ENCODE data around the gene CEMIP. TPM values are rescaled to one million over a fixed set of nuclear protein-coding genes. Genes with fewer than 3 reads are reported as not detected.

CEMIP gene
- polyA plus RNA-seq, 2 of the 4 experiments (the other 2 are of a cell fraction), result 0.54 to 0.84 TPM

DNA sequence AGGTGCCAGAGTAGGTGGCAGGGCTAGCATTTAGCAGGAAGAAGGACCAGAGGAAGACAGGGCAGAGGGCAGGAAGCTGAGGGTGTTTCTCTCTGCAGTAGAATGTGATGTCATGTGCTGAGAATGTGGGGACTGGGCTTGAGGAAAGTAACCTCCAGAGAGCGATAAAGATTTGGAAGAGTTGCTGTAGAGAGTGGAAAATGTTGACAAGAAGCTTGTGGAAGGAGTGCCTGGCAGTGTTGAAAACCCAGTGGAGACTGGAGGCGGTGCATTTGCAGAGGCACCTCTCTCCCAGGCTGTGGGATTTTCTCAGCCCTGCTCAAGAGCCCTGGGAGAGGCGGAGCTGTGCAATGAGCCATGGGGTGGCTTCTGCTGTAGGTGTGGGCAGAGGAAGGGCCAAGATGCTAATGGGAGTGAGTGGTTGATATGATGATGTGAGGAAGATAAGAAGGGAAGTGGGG is 155.6 kb downstream of the CEMIP start:
- ChIA-PET CTCF (interaction anchor here (0.7 to 1.7 kb wide), 4 partner anchors 13 to 459 kb away, joined by 3 to 6 read pairs (median 3); no protein-coding TSS in a partner anchor), POLR2A (no interaction called here)
- H3K4me1 ChIP-seq, result no peaks in the 10 kb centered on the region; the same call in 2 of the 3 replicates
- H3K9me3 ChIP-seq, result no peaks in the 10 kb centered on the region
- peak in 1 of 2 experiments; percentile 20 for DNase-seq (ENCODE audit: low read depth in 1 of 2, low spot score in 1 of 2)
- 92% methylated on average over 3 of the region's 3 CpGs for WGBS (ENCODE audit: missing lambda C conversion rate)
- H3K4me3 ChIP-seq, result no peak overlapping the region
- ATAC-seq, result peak; percentile 57 to 74; a peak in 5 of 6 replicates
- no peak overlapping the region for H3K27ac ChIP-seq
- FAIRE-seq, result no peak
- no peak for TF ChIP-seq CBX2 (IDR thresholded peaks at IDR 0.05; ENCODE audit: borderline replicate concordance, low read depth)
- no peak for TF ChIP-seq CBX8 (IDR thresholded peaks at IDR 0.05)
- TF ChIP-seq HEYL (CRISPR knock-in tag; IDR thresholded peaks at IDR 0.05), result no peak
- no peak for TF ChIP-seq EHMT2 (IDR thresholded peaks at IDR 0.05; ENCODE audit: low read depth)
- TF ChIP-seq FOSB (CRISPR knock-in tag; IDR thresholded peaks at IDR 0.05), result no peak
- no peak for TF ChIP-seq HOXA7 (CRISPR knock-in tag; IDR thresholded peaks at IDR 0.05)
- H3K4me2 ChIP-seq, result no peak overlapping the region

DNA sequence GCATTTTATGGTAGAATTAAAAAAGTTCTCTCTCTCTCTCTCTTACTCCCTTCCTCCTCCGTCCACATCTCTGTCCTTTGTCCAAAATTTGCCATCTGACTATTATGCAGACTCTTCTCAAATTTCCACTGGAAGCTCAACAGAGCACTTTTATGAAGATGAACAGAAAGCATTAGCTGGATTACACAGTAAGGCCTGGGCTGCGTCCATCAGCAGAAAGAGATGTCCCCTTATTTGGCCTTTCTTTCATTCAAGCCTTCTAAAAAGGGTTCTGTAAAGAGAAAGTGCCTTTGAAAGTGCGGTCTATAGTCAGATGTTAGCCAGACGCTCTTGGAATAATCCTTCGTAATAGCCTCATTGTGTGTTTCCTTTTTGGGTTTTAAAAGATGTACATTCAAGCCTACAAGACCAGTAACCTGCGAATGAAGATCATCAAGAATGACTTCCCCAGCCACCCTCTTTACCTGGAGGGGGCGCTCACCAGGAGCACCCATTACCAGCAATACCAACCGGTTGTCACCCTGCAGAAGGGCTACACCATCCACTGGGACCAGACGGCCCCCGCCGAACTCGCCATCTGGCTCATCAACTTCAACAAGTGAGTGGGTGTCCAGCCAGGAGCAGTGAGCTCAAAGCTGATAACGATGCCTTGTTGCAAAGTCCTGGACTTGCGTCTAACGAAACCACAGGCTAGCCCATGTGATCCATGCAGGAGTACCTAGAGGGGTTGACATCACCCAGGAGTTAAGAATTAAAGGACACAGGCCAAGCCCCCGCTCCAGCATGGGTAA is 157.3 kb downstream of the CEMIP start:
- no peak overlapping the region for H3K4me3 ChIP-seq
- no peaks in the 10 kb centered on the region for H3K9me3 ChIP-seq
- ChIA-PET CTCF (interaction anchor here (1.0 to 2.8 kb wide), 2 partner anchors 11 to 34 kb away, joined by 4 to 9 read pairs; no protein-coding TSS in a partner anchor), POLR2A (no interaction called here)
- TF ChIP-seq JUN (IDR thresholded peaks at IDR 0.05) (no peak), EHF (CRISPR knock-in tag; IDR thresholded peaks at IDR 0.05) (no peak), EP300 (IDR thresholded peaks at IDR 0.05) (no peak), TP53 (CRISPR knock-in tag; IDR thresholded peaks at IDR 0.05) (no peak), BHLHE40 (IDR thresholded peaks at IDR 0.05; ENCODE audit: low read depth, low read length) (no peak), NPAS2 (CRISPR knock-in tag; IDR thresholded peaks at IDR 0.05; ENCODE audit: borderline replicate concordance) (no peak), FOSL2 (IDR thresholded peaks at IDR 0.05) (no peak), FOSL2 (CRISPR knock-in tag; IDR thresholded peaks at IDR 0.05) (no peak), EHMT2 (IDR thresholded peaks at IDR 0.05; ENCODE audit: low read depth) (no peak)
- TF ChIP-seq, protein P1, sequence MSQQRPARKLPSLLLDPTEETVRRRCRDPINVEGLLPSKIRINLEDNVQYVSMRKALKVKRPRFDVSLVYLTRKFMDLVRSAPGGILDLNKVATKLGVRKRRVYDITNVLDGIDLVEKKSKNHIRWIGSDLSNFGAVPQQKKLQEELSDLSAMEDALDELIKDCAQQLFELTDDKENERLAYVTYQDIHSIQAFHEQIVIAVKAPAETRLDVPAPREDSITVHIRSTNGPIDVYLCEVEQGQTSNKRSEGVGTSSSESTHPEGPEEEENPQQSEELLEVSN (IDR thresholded peaks at IDR 0.05; ENCODE audit: borderline replicate concordance, low read depth), result no peak
- DNase-seq (ENCODE audit: low read depth in 1 of 2, low spot score in 1 of 2) (no peak), ATAC-seq (no peak), FAIRE-seq (no peak)
- WGBS (ENCODE audit: missing lambda C conversion rate), result 87% methylated on average over 16 of the region's 16 CpGs
- H3K4me2 ChIP-seq, result no peak overlapping the region
- no peak overlapping the region for H3K27ac ChIP-seq
- H3K4me1 ChIP-seq, result no peaks in the 10 kb centered on the region; the same call in 2 of the 3 replicates

- Histone ChIP-seq H3K27ac (no peak overlapping the region), H3K9me3 (no peaks in the 10 kb centered on the region), H3K4me2 (no peak overlapping the region), H3K4me3 (no peak overlapping the region), H3K4me1 (no peaks in the 10 kb centered on the region; the same call in 2 of the 3 replicates)
- POLR2A ChIA-PET, result no interaction called here
- FAIRE-seq, result no peak
- CTCF ChIA-PET, result interaction anchor here (2.0 to 2.8 kb wide), 2 partner anchors 17 to 32 kb away, joined by 4 to 9 read pairs; no protein-coding TSS in a partner anchor
- WGBS (ENCODE audit: missing lambda C conversion rate), result 85% methylated on average over 12 of the region's 12 CpGs
- DNase-seq (ENCODE audit: low read depth in 1 of 2, low spot score in 1 of 2), result no peak
- no peak for ATAC-seq
- no peak for TF ChIP-seq MAZ (IDR thresholded peaks at IDR 0.05; ENCODE audit: borderline replicate concordance, low read depth, low read length)
- no peak for TF ChIP-seq HDAC2 (IDR thresholded peaks at IDR 0.05)
- no peak for TF ChIP-seq CHD4 (IDR thresholded peaks at IDR 0.05; ENCODE audit: borderline replicate concordance)
- no peak for TF ChIP-seq ELK1 (IDR thresholded peaks at IDR 0.05; ENCODE audit: low read depth, low read length)
- TF ChIP-seq POLR2A (IDR thresholded peaks at IDR 0.05; ENCODE audit: low read length), result no peak
- no peak for TF ChIP-seq NPAS2 (CRISPR knock-in tag; IDR thresholded peaks at IDR 0.05; ENCODE audit: borderline replicate concordance)
- TF ChIP-seq GATA3 (IDR thresholded peaks at IDR 0.05; ENCODE audit: borderline replicate concordance), result no peak
- no peak for TF ChIP-seq ZNF302 (CRISPR knock-in tag; IDR thresholded peaks at IDR 0.05)
- TF ChIP-seq, protein P1 (IDR thresholded peaks at IDR 0.05; ENCODE audit: borderline replicate concordance, low read depth), result no peak
- no peak for TF ChIP-seq MAX (IDR thresholded peaks at IDR 0.05)
- TF ChIP-seq FOXS1 (CRISPR knock-in tag; IDR thresholded peaks at IDR 0.05), result no peak
- TF ChIP-seq, protein P2, sequence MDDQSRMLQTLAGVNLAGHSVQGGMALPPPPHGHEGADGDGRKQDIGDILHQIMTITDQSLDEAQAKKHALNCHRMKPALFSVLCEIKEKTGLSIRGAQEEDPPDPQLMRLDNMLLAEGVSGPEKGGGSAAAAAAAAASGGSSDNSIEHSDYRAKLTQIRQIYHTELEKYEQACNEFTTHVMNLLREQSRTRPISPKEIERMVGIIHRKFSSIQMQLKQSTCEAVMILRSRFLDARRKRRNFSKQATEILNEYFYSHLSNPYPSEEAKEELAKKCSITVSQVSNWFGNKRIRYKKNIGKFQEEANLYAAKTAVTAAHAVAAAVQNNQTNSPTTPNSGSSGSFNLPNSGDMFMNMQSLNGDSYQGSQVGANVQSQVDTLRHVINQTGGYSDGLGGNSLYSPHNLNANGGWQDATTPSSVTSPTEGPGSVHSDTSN (IDR thresholded peaks at IDR 0.05), result no peak
Measured at GRCh38 chr15:80937718-80938117, 158.5 kb downstream of the CEMIP start.
